Memory B cell (primary cell): ENCODE data around the gene SYNPO.

Source experiments
- ATAC-seq: fragments of 150-1000 bp; cut with Tn5 transposase; 2 replicates; pipeline ENCODE4 v1.10.0; 2021; ENCODE audit warnings: low read depth, mild to moderate bottlenecking, moderate library complexity
- DNase-seq, 2 donors: peaks; one replicate each; pipeline ENCODE4 v3.0.0; 2022; ENCODE audit warnings: low spot score in 2 of 2
- H3K27ac Mint-ChIP-seq: one replicate; pipeline ENCODE4 v1.8.0; 2022; ENCODE audit warnings: mild to moderate bottlenecking, moderate library complexity, mixed read lengths
- H3K27me3 Mint-ChIP-seq: one replicate; pipeline ENCODE4 v1.8.0; 2022; ENCODE audit warnings: mixed read lengths
- H3K36me3 Mint-ChIP-seq: one replicate; pipeline ENCODE4 v1.8.0; 2022; ENCODE audit warnings: mild to moderate bottlenecking, mixed read lengths
- H3K4me1 Mint-ChIP-seq: one replicate; pipeline ENCODE4 v1.8.0; 2022; ENCODE audit warnings: mixed read lengths
- H3K4me3 Mint-ChIP-seq: one replicate; pipeline ENCODE4 v1.8.0; 2022; ENCODE audit warnings: mild to moderate bottlenecking, moderate library complexity, mixed read lengths
- H3K9me3 Mint-ChIP-seq: one replicate; pipeline ENCODE4 v1.8.0; 2022; ENCODE audit warnings: mixed read lengths

SYNPO gene

DNA sequence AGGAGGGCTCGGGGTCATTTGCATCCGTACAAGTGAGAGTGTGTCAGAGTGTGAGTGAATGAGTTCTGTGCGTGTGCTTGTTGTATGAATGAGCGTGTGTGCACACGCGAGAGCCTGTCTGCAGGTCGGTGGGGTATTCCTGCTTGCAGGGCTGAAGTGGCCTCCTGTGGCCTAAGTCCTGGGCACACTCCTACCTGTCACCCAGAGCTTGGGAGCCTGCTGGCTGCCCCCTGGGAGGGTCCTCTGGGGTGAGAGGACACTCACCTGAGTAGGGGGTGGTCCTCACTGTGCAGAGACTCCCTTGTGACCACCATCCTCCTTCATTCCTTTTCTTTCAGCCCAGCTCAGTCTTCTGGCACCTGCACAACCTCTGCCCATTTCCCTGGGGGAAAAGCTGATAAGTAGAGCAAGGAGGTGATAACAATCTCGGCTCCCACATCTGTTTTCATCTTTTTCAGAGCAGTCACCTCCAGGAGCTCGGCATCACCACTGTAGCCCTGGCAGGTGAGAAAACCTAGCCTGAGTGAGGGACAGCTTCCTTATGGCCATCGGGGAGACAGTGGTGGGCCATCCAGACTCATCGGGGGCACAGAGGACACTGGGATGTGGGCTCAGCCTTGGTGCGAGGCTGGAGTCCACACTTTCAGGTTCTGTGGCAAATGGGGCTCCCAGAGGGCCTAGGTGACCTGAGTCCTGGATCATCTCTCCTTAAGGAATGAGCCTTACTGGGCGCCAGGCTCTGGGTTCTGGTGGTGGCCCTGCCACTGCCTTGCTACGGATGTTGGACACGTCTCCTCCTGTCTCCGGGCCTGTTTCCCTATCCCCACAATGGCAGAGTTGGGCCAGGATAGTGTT is 38.7 kb upstream of the SYNPO start:
- Mint-ChIP-seq H3K27ac (no peak overlapping the region), H3K27me3 (peaks cover 4% of the 10 kb centered on the region), H3K36me3 (no peaks in the 10 kb centered on the region), H3K9me3 (no peaks in the 10 kb centered on the region), H3K4me3 (no peak overlapping the region), H3K4me1 (peaks cover 2% of the 10 kb centered on the region)
- DNase-seq (no peak), ATAC-seq (no peak)

DNA sequence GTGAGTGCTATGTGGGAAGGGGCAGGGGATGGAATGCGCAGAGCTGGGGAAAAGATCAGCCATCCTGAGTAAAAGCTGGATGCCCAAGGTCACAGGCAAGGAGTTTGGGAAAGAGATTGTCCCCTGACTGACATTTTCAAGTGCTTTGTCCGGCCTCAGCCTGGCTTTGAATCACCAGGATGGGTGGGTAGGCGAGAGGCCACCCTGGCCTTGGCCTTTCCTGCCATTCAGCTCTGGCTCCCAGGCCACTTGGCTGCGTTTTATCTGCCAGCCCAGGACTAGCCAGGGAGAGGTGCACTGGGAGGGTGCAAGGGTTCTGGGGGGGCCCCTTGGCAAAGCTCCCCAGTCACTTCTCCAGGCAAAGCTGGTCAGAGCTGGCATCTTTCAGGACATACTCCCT is 37.4 kb upstream of the SYNPO start:
- Mint-ChIP-seq H3K27ac (no peak overlapping the region), H3K27me3 (peaks cover 4% of the 10 kb centered on the region), H3K4me3 (no peak overlapping the region), H3K4me1 (no peaks in the 10 kb centered on the region), H3K36me3 (no peaks in the 10 kb centered on the region), H3K9me3 (no peaks in the 10 kb centered on the region)
- DNase-seq (no peak), ATAC-seq (no peak)

DNA sequence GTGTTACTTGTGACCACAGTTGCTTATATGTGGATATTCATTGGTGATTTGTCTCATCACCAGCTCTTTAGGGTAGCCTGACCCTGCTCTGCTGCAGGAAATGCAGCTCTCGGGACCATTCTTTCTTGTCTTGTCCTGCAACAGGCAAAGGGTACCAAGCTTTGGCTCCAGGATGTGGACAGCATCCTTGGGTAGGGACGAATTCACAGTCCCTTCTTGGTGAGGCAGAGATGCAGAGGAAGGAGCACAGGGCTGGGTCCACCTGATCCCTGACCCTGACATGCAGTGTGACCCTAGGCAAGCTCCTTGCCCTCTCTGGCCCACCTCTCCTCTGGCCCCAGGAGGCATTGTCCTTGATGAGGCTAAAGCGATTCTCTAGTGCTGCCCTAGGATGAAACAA is 37.0 kb upstream of the SYNPO start:
- H3K4me1 Mint-ChIP-seq = no peaks in the 10 kb centered on the region
- peaks cover 4% of the 10 kb centered on the region for H3K27me3 Mint-ChIP-seq
- DNase-seq (no peak), ATAC-seq (no peak)
- H3K4me3 Mint-ChIP-seq = no peak overlapping the region
- no peaks in the 10 kb centered on the region for H3K9me3 Mint-ChIP-seq
- no peak overlapping the region for H3K27ac Mint-ChIP-seq
- no peaks in the 10 kb centered on the region for H3K36me3 Mint-ChIP-seq

DNA sequence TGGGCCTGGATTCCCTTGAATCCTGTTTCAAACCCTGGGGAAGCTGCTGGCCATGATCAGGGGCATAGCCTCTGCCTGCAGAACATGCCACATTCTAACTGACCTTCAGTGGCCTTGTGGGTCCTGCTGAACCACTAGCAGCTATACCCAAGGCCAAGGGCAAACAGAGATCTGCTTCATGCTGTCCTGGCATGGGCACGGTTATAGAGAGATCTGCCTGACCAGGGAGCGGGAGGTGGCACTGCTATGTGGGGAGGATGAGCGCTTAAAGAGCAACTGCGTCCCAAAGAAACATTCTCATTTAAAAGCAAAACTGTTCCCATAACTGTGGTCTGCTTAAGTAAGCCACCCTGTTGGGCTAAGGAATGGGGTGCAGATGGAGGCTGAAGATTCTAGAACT is 36.5 kb upstream of the SYNPO start:
- H3K27ac Mint-ChIP-seq = no peak overlapping the region
- no peak overlapping the region for H3K4me3 Mint-ChIP-seq
- no peak for ATAC-seq
- DNase-seq = no peak
- no peaks in the 10 kb centered on the region for H3K9me3 Mint-ChIP-seq
- no peaks in the 10 kb centered on the region for H3K4me1 Mint-ChIP-seq
- no peaks in the 10 kb centered on the region for H3K36me3 Mint-ChIP-seq
- H3K27me3 Mint-ChIP-seq = peaks cover 4% of the 10 kb centered on the region

DNA sequence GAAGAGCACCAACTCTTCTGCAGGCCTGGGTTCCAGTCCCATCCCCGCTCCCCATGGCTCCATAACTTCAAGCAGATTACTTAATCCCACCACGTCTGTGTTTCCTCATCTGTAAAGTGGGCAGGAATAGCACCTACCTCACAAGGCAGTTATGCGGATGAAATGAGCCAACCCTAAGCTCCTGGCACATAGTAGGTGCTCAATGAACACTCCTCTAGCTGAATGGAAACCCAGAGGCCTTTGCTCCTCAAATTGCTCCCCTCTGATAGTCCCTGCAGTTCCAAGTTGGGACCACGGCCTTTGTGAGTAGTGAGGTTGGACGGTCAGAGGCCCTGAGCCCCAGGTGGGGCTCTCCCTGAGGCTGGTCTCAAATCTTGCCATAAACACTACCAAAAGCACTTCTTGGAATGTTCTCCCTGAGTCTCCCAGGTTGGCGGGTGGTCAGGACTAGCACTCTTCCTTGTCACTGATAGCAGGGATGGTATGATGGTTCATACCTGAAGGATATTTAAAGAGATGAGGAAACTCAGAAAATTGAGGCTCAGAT is 35.5 kb upstream of the SYNPO start:
- Mint-ChIP-seq H3K27ac (no peak overlapping the region), H3K4me3 (no peak overlapping the region), H3K9me3 (no peaks in the 10 kb centered on the region), H3K27me3 (peaks cover 2% of the 10 kb centered on the region), H3K36me3 (no peaks in the 10 kb centered on the region), H3K4me1 (no peaks in the 10 kb centered on the region)
- ATAC-seq (no peak), DNase-seq (no peak)

DNA sequence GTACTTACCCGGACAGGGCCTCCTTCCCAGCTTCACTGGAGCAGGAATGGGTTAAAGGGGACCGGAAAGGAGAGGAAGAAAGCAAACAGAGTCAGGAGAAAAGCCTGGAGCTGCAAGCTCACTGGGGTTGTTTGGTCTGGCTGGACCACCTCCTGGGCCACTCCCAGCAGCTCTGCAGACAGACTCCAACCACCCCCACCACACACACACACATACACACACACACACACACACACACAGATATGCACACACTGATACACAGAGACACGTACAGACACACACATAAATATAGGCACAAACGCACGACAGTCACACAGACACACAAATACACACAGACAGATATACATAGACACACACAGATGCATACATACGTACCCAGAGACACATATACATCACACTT is 34.9 kb upstream of the SYNPO start:
- no peak for ATAC-seq
- DNase-seq = no peak
- Mint-ChIP-seq H3K4me3 (no peak overlapping the region), H3K27me3 (peaks cover 2% of the 10 kb centered on the region), H3K36me3 (no peaks in the 10 kb centered on the region), H3K4me1 (no peaks in the 10 kb centered on the region), H3K27ac (no peak overlapping the region), H3K9me3 (no peaks in the 10 kb centered on the region)

DNA sequence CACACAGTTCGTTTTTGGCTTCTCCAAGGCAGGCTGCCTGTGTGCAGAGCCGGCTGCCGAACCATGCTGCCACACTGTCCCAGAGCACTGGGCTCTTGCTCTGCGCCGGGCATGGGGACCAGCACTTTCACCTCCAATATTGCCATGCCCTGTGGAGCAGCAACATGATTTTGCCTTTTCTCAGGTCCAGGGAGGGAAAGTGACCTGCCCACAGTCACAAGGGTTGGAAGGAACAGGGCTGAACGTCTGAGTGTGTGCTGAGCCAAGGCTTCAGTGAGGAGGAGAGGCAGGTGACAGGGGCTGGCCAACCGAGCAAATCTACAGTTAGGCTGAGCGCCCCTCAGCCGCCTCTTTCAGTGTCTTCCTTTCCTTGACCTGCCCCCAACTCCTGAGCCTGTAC is 34.0 kb upstream of the SYNPO start:
- Mint-ChIP-seq H3K4me3 (no peak overlapping the region), H3K27me3 (peaks cover 2% of the 10 kb centered on the region), H3K4me1 (no peaks in the 10 kb centered on the region), H3K9me3 (no peaks in the 10 kb centered on the region), H3K36me3 (no peaks in the 10 kb centered on the region), H3K27ac (no peak overlapping the region)
- DNase-seq (no peak), ATAC-seq (no peak)

DNA sequence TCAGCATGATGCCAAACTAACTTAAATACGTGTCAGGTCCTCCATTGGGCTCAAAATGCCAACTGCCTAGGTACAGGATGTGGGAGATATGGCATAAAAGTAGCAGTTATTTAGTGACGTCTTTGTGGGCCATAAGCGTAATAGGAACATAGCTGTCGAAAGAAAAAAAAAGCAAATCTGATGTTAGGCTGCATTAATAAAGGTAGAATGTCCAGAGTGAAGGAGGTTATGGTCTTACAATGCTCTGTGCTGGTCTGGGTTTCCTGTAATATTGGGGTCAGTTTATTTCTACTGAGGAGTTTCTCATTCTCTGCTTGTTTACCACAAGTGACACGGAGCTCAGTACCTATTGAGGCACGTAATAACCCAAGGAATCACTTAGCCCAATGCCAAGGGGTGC is 33.4 kb upstream of the SYNPO start:
- Mint-ChIP-seq H3K36me3 (no peaks in the 10 kb centered on the region), H3K4me1 (no peaks in the 10 kb centered on the region), H3K9me3 (no peaks in the 10 kb centered on the region), H3K27ac (no peak overlapping the region), H3K27me3 (peaks cover 2% of the 10 kb centered on the region), H3K4me3 (no peak overlapping the region)
- DNase-seq (no peak), ATAC-seq (no peak)

DNA sequence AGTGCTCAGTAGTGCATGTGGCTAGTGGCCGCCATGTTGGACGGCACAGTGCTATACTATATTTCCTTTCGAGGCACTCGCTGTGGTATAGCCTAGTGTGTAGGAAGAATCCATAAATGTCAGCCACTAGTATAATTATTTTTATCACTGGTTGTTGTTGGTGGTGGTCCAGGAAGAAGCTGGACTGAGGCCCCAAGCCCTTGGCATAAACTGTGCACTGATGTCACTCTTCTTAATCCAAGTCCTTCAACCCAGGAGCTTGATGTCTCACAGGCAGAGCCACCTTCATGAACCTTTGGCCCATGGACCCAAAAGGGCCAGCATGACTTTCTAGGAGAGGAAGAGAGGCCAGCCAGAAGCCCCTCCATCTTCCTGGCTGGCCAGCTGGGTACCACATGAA is 32.5 kb upstream of the SYNPO start:
- H3K27me3 Mint-ChIP-seq = no peaks in the 10 kb centered on the region
- ATAC-seq = no peak

DNA sequence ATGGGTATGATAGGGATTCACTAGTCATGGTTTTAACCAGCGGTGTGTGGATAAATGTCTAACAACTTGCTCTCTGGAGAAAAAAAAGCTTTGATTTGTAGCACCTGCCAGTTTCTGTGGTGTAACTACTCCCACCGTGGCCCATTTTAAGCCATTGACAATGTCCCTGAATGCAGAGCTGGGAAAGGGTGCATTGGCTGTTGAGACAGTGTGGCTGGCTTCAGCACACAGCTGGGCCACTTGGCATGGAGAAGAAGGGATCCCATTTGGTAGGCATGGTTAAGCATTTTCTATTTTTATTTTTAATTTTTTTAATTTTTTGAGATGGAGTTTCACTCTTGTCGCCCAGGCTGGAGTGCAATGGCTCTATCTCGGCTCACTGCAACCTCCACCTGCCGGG is 31.5 kb upstream of the SYNPO start:
- Mint-ChIP-seq H3K27ac (no peak overlapping the region), H3K9me3 (no peaks in the 10 kb centered on the region), H3K4me1 (no peaks in the 10 kb centered on the region), H3K4me3 (no peak overlapping the region), H3K36me3 (no peaks in the 10 kb centered on the region), H3K27me3 (no peaks in the 10 kb centered on the region)
- DNase-seq = no peak
- ATAC-seq = no peak

More for the DNA sequence above, 32.5 kb upstream of the SYNPO start:
- Mint-ChIP-seq H3K27ac (no peak overlapping the region), H3K9me3 (no peaks in the 10 kb centered on the region), H3K4me3 (no peak overlapping the region), H3K36me3 (no peaks in the 10 kb centered on the region), H3K4me1 (no peaks in the 10 kb centered on the region)
- no peak for DNase-seq

DNA sequence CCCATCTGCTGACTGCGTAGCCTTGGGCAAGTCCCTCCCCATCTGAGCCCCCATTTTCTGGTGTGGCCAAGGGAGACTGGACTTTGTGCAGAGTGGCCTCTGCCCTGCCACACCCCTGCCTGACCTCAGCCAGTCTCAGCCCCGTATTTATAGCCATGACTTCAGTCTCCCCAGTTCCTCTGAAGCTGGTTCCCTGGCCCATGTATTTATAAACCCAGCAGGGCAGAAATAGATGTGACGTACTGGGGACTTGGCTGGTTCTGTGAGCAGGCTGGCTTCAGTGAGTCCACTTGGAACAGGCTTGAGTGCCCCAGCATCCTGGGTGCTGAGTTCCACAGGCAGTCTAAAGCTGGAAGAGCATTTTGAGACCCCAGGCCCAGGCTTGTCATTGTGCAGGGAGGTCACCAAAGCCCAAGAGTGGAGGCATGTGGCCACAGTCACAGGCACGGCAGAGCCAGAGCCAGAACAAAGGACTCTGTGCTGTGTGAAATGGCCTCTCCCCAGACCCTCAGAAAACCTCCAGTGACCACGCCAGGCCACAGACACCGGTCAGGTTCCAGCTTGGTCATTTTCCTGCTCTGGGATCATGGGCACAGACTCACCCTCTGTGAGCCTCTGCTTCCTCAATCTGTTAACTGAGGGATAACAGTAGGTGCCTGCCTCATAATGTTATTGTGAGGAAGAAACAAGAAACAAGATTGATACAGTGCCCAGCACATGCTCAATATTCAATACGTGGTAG is 30.4 kb upstream of the SYNPO start:
- ATAC-seq (no peak), DNase-seq (no peak)
- Mint-ChIP-seq H3K4me1 (no peaks in the 10 kb centered on the region), H3K4me3 (no peak overlapping the region), H3K27ac (no peak overlapping the region), H3K27me3 (no peaks in the 10 kb centered on the region), H3K9me3 (no peaks in the 10 kb centered on the region), H3K36me3 (no peaks in the 10 kb centered on the region)

DNA sequence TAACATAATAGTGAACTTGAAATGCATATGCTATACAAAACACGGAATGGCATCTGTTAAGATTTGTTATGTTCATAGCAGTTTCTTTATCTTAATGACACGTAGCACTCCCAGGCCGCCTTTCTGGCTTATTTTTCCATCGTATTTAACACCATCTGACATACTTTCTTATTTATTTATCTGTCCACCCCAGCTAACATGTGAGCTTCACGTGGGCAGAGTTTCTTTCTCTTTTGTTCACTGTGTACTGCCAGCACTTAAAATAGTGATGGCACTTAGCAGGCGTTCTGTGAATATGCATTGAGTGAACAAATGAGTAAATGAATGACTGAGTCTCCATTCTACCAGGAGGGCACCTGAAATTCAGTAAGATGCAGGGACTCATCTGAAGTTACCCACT is 29.4 kb upstream of the SYNPO start:
- no peak for DNase-seq
- no peak overlapping the region for H3K4me3 Mint-ChIP-seq
- H3K27me3 Mint-ChIP-seq = no peaks in the 10 kb centered on the region
- H3K27ac Mint-ChIP-seq = no peak overlapping the region
- H3K36me3 Mint-ChIP-seq = no peaks in the 10 kb centered on the region
- H3K9me3 Mint-ChIP-seq = no peaks in the 10 kb centered on the region
- H3K4me1 Mint-ChIP-seq = no peaks in the 10 kb centered on the region
- ATAC-seq = no peak

DNA sequence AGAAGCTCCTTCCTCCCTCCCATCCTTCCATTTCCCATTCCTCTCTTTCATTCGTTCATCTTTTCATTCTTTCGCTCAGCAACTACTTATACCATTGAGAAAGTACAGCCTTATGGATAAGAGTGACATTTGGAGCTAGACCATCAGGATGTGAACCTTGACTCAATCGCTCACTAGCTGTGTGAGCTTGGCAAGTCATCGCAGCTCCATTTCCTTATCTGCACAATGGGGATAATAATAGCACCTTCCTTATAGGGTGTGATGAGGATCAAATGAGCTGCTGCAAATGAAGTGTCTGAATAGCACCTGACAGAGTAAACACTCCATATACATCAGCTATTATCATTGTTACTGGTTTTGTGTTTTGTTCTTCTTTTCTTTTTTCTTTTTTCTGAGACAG is 28.1 kb upstream of the SYNPO start:
- no peak for DNase-seq
- H3K4me3 Mint-ChIP-seq = no peak overlapping the region
- no peak overlapping the region for H3K27ac Mint-ChIP-seq
- no peaks in the 10 kb centered on the region for H3K36me3 Mint-ChIP-seq
- no peak for ATAC-seq
- H3K4me1 Mint-ChIP-seq = peaks cover 7% of the 10 kb centered on the region
- peaks cover 3% of the 10 kb centered on the region for H3K27me3 Mint-ChIP-seq
- H3K9me3 Mint-ChIP-seq = no peaks in the 10 kb centered on the region

DNA sequence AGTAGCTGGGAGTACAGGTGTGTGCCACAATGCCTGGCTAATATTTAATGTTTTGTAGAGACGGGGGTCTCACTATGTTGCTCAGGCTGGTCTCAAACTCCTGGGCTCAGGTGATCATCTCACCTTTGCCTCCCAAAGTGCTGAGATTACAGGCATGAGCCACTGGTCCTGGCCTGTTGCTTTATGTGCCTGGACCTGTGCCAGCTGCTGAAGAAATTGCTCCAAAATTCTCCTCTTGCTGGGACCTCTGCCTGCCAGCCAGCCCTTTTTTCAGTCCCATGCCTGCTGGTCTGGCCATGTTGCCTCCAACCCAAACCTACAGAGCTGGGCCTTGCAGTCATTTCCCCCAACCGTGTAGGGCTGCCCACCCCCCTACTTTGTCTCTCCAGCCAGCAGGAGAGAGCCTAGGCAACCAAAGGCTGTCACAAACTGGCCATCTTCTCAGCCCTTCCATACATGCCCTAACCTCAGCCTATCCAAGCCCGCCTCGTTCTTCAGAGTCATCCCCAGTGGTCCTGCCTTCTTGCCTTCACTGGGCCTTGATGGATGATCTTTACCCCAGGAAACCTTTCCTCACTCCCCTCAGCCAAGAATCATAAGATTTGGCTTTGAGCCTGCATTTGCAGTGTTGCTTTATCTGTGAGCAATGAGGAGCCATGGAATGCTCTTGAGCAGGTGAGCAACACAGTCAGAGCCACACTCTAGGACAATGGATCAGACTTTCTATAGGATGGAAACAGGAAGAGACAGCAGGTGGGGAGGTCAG is 27.4 kb upstream of the SYNPO start:
- Mint-ChIP-seq H3K36me3 (no peaks in the 10 kb centered on the region), H3K9me3 (no peaks in the 10 kb centered on the region), H3K4me1 (peaks cover 7% of the 10 kb centered on the region), H3K27me3 (peaks cover 3% of the 10 kb centered on the region), H3K4me3 (no peak overlapping the region), H3K27ac (no peak overlapping the region)
- ATAC-seq (no peak), DNase-seq (no peak)
